HG03135 (cell line): Measurements from ENCODE around the gene B4GALT4.

Source experiments
- ATAC-seq: cut with Tn5 transposase; IDR thresholded peaks from one replicate; pipeline ENCODE4 v1.9.1; 2021; ENCODE audit warnings: mild to moderate bottlenecking, moderate library complexity; ENCODE audit not compliant: unreplicated experiment

Gene B4GALT4

DNA sequence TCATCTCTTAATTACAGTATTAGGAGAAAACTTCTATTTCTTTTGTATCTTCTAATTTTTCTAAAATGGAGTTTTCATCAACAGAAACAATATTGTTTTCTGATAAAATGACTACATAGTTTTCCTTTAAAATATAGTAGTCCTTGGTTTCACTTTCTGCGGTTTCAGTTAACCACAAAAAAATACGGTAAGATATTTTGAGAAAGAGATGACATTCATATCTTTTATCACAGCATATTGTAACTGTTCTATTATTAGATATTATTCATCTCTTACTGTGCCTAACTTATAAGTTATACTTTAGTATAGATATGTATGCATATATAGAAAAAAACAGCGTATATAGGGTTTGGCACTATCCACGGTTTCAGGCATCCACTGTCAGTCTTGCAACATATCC is 2.3 kb downstream of the B4GALT4 start:
- ATAC-seq = no peak

DNA sequence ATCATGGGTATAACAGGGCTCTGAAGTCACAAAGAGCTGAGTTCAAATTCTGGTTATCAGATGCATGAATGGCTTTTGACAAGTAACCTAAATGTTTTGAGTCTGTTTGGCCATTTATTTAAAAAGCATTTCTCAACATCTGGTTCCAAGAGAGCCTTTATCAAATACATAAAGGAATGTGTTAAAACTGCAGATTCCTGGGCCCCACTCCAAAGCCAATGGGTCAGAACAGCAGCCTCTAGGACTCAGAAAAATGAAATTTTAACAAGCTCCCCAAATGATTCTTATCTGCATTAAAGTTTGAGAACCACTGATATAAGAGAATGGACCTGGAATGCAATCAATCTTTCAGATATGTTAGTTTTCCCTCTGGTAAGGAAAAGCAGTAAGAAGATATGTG is 3.4 kb downstream of the B4GALT4 start:
- no peak for ATAC-seq

DNA sequence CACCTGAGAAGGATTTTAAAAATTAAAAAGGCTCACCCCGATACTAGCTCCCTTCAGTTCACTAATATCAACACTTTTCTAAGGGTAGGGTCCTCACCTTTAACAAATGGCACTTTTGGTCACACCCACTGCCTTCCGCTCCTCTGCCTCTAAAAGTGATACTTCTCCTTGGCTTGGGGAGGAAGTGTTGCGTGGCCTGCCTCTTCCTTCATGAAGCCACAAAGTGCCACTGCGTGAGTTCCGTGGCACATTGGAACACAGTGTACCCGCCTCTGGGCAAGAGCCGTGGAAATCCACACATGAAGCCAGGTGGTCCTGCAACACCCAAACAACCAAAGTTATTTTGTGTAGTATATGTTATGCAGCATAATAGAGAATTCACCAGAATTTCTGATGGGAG is 3.9 kb downstream of the B4GALT4 start:
- no peak for ATAC-seq

DNA sequence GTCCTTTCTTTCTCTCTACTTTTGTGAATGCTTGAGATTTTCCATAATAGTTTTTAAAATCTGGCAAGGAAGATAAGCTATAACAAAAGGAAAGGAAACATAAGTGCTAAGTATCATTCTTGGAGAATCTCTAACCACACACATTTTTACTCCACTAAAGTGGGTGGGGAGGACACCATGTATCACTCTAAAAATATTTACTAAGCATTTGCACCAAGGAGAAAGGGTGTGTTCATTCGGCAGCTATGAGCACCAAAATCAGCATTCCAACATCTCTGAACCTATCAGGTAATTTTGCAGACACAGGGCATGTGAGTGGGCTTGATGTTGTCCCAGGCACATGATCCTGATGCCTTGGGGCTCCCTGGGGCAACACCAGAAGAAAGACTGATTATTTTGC is 5.5 kb downstream of the B4GALT4 start:
- no peak for ATAC-seq

DNA sequence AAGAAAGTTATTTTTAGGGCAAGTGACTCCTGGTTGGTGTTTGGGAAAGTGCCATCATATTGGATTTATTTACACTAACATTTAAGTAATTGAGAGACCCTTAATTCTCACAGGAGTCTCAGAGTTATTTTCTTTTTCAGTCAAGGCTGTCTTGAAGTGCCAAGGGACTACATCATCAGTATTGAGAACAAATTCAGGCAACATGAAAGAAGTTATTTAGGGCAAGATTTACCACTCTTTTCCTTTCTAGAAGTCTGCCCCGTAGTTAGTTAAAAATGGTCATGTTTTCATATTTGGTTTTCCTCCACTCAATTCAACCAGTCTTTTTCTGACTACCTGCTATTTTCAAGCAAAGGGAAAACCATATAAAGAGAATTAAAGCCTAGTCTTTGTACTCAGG is 6.1 kb downstream of the B4GALT4 start:
- no peak for ATAC-seq

DNA sequence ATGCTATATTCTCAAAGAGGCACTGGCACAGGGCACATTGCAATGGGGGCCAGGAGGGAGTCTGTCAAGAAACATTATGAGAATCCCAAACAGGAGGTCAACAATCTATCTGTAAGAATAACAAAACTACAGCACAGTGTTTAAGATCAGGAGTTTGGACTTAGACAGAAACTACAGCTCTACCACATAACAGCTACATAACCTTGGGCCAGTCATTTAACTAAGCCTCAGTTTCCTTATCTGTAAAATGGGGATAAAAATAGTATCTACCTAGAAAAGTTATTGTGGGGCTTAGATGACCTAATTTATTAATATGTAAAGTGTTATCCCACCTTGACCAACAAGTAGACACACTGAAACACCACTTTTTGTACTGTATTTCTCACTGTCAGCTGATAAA is 9.9 kb downstream of the B4GALT4 start:
- ATAC-seq = no peak

DNA sequence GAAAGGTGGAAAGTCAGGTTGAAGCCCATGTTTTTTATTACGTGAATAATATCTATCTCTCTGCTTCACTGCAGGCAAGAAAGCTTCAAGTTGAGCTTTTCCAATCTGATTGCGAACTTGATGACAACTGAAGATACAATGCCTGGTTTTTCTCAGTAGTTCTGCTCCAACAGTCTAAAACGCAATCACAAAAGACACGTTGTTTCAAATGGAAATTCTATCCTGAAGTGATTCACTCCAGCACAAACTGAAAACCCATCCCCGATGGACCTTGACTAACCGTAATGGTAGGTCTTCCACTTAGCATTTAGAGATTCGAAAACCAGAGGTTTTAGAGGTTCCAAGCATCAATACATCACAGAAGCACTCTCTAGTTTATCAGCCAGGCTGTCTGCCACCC is 10.6 kb downstream of the B4GALT4 start:
- no peak for ATAC-seq

DNA sequence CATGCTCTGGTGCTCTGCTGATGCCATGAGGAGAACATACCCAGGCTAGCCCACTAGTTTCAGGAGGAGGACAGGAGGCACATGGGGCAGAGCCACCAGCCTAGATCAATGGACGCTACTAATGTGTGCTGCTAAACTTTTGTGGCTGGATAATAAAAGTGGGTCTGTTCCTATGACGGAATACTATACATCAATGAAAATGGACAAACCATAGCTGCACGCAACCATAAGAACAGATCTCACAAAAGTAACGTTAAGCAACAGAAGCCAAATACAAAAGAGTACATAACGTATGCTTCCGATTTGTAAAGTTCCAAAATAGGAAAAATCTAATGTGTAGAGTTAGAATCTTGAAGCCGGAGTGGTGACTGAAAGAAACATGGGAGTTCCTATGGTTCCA is 11.5 kb downstream of the B4GALT4 start:
- ATAC-seq = no peak

DNA sequence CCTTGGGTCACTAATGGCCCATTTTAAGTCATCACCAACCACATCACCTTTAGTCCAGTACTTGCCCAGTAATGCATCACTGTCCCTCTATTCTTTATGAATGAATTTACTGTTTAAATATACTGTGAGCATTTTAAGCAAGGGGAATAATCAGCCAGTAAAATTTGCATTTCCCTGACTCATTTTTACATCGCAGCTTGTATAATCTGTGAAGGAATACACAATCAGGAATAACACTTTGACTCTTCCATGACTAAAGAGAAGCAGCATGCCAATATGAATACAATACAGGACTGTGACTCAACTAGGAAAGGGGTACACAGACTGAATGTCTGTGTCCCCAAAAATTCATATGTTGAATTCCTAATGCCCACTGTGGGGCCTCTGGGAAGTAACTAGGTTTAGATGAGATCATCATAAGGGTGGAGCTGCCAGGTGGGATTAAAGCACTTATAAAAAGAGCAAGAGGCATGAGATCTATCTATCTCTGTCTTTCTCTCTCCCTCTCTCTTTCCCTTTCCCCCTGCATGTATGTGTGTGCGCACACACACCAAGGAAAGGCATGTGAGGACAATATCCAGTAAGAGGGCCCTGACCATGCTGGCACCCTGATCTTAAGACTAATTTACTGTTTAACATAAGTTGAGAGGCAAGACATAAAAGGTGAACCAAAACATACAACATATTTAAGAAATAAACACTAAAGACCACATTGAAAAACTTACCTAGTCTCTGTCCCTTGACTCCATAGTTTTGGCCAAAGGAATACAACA is 12.1 kb downstream of the B4GALT4 start:
- ATAC-seq = no peak

DNA sequence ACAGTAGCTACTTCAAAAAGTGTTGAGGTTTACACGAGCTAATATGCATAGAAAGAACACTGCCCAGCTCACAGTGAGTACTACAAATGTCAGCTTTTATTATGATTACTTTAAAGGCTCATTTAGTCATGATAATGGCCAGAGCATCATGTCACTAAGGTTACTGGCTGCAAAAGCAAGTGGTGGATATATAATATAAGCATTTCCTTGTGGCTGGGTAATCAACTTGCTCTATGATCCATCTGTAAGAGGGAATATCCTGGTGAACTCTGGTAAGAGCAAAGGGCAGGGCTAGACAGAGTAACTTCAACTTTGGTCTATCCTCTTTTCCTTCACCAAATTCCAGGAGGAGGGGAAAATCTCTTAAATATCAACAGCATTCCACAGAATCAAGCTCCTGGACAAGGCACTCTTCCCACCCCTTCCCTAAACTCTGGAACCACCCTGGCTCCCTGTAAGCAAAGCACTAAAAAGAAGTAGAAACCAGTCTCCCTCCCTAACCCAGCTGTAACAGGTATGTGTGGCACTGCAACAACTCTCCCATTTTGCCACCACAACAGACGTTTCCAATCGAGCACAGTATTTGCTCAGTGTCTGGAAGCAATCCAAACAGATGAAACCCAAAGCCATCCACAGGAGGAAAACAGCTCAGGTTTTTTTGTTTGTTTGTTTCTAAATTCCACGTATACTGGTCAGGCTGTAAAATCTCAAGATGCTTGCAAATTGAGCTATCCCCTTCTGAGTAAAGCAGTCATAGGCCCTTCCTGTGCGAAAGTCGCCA is 13.4 kb downstream of the B4GALT4 start:
- ATAC-seq = no peak

DNA sequence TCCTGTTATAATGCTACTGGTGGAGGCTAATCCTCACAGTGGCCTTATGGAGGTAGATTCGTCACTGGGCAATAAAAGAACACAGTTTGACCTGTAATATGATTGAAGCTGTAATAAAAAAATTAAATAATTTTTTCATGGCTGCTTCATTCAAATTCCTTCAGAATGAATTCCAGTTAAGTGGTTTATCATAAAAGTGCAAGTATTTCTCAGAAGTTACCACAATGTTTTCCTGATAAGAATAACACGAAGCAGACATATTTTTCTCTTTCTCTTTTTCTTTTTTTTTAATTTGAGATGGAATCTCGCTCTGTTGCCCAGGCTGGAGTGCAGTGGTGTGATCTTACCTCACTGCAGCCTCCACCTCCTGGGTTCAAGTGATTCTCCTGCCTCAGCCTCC is 15.6 kb downstream of the B4GALT4 start:
- ATAC-seq = no peak

DNA sequence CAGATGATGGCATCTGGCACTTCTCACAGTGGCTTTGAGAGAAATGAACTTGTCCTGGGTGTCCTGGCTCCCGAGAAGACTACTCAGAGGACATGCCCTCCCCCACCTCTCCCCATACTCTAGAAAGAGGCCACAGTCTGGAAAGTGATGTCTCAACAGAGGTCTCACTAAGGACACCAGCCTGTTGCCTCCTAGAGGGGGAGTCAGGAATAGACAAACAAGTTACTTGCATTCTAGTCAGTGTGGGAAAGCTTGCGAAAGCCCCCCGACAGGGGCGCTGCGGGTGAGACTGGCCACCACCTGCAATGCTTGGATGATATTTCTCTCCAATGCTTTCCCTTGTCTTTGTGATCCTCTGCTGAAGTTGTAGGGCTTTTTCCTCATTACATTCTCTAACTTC is 17.2 kb downstream of the B4GALT4 start:
- no peak for ATAC-seq

DNA sequence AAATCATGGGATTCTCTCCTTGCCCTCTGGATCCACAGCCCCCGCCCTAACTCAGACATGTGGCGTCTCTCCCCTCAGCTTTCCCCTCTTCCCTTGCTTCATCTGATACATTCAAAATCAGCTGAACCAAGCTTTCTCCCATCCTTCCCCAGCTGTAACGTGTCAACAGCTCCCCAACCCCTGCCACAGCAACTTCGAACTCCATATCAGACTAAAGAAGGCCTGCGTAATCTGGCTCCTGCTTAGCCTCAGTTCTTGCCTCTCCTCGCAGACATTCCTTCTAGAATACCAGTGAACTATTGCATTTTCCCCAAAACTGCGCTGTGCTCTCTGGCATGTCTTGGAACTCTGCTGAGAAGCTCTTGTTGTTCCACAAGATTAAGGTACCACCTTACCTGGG is 18.3 kb downstream of the B4GALT4 start:
- no peak for ATAC-seq

DNA sequence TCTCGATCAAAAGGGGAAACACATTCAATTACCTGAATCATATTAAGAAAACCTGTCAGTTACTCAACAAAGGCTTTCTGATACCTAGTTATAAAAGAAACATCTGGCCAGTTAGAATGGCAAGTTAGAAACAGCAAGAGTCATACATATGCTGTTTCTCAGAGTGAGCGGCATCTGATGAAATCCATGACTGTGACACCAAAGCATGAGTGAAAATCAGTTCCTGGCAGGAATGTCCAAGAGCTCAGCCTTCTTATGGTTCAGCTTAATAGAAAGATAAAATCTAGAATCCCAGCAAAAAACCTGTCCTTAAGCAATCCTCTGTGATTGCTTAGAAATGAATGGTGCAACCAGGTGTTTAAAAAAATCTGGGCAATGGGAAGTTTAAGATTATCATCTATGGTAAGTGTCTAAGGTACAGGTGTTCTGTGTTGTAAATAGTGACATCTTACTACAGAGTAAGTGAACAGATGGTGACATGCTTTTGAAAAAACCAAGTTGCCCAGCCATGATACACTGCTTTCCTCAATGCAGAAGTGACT is 18.8 kb downstream of the B4GALT4 start:
- no peak for ATAC-seq

DNA sequence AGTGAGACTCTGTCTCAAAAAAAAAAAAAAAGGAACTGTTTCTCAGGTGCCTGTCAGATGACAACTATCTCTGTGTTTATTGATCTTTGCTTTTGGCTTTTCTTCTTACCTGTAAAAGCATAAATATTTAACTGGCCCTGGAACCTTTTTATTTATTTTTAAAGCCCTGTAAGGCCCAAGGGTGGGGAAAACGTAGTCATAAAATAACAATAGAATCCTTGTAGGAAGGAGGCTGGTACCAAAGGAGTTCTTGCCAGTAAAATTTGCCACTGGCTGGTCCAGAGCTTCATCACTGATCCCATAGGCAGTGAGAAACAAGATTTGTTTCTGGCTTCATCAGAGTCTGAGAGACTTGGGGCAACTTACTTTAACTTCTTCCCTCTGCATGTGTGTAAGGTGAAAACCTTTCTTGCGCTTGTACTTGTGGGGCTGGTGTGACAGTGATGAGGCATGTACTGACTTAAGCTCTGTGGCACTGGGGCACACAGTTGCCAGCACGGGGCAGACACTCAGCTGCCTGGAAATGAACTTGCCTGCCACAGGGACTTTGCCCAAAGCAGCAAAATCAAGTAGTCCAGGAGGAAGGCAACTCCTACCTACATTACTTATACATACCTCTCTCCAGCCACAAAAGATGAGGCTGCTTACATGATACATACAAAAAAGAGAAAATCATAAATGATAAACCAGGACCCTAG is 19.6 kb downstream of the B4GALT4 start:
- ATAC-seq = no peak

DNA sequence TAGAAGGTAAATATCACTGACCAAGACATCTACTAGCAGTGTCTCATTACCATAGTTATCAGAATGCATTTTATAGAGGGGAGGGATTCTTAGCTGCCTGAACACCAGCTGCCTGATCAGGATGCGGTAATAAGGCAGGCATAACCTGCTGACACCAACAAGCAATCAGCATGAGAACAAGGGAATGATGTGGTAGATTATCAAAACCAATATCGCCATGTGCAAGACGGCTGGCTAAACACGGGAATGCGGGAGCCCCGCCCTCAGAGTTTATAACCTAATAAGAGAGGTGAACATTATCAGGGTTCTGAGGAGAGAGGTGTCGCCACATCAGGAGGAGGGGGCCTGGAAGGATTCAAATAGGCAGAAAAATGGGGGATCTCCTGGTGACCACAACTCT is 20.5 kb downstream of the B4GALT4 start:
- ATAC-seq = no peak

DNA sequence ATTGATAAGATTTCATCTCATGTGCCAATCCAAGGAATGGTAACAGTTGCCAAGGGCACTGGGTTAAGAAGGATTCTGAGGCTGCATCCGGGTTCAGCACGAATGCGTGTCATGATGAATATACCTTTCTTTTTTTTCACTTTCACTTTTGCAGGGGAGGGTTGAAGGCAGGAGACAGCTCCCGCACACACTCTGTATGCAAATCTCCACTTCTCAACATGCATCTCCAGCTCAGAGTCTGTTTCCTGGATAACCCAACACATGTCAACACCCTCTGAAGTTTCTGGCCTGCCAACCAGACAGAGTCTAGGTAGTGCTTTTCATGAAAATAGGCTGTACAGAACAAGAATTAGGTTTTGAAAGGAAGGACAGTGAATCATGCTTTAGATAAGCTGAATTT is 21.6 kb downstream of the B4GALT4 start:
- ATAC-seq = peak; percentile 97

DNA sequence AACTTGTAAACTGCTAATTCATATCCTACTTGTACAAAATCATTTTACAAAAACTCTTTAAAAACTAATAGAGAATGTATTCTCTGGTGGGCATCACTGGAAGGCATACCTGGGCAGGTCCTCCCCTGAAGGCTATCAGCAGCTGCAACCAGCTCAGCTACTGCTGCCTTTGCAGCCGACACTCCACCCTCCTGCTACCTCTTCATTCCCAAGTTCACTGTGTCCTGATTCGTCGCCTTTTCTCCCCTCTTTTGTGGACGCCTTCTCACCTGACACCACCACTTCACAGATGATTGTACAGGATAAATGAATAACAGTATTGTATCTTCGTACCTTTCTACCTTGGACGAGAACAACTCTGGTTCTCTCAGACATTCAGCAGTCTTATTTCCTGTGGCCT is 28.9 kb downstream of the B4GALT4 start:
- no peak for ATAC-seq

DNA sequence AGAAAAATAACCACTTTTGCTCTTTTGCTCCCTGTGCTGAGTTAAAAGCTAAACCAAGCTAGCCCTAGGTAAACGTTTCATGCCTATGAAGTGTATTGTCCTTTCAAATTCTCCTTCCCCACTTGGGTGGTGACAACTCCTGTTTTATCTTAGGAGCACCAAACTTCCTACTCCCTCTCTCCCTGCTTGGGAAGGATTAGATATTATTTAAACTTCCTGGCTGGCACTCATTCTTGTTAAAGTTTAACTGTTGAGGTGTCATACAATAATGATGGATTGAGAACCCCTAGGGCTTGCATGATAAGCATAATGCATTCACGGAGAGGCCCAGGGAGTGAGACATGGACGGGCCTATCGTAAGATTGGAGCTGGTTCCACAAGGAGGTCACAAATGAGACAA is 29.5 kb downstream of the B4GALT4 start:
- ATAC-seq = no peak

DNA sequence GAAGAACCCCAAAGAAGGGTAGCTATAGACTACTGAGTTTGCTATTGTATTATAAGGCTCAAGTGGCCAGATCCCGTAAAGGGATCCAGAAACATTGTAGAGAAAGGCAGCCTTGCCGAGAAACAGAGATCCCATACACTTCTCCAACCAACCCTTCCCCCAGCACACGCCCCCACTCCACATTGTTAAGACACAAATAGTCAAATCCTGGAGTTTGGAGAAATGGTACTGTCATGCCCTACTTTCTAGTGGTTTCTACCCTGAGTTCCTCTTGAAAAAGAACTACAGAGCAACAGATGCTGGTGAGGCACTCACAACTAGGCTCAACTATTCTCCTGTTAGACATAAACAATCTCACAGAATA is 33.2 kb downstream of the B4GALT4 start:
- no peak for ATAC-seq

DNA sequence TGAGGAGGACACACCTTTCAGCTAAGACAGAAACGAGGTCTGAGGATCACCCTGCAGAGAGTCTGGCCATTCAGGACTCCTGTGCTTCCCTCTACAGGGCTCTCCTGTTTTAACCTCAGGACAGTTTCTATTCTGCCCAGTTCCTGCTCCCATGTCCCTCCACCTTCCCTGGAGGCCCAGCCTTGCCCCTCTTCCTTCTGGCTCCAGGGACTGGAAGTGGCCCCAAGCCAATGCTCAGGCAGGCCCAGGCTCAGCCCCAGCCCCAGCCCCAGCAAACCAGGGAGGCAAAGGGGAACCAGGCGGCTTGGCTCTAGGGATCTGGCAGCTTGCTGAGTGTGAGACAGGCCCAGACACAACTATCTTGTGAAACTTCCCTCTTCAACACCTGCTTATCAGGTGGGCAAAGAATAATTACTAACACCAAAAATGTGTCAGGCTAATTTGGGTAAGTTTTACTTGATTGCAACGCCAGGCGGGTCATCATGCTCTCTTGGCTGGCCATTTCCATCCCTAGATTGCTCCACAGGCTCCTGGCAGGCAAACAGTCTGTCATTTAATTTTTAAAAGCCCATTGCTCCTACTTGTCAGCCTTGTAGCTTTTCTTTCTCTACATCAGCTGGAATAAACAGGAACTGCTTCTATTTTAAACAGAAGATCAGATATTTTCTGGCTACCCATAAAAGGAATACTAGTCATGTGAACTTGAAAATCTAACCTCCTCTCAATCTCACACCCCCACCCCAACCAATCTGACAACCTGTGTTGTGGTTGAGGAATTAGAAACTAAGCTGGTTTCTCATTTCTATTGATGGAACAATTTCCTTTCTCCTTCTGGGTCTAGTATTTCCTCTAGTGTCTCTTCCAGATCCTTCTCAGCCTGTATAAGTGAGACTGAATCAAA is 33.8 kb downstream of the B4GALT4 start:
- ATAC-seq = no peak
